ENCODE results near the gene OR6S1. TPM values are rescaled to one million over a fixed set of nuclear protein-coding genes. Genes with fewer than 3 reads are reported as not detected.
A peak's percentile ranks its signal among the peaks of the same experiment; 100 is the strongest.

OR6S1 gene
- total and polyA plus RNA-seq, 2 of the 8 experiments (the other 6 are each of a cell fraction or from before 2014, with no cell fraction given), result not detected

- ChIA-PET POLR2A (ENCODE audit: partially characterized antibody) (interaction anchor here (0.6 to 2.4 kb wide), 3 partner anchors 23 to 316 kb away, joined by 4 to 6 read pairs (median 4); partner anchors contain the start of gene PARP2), CTCF (ENCODE audit: partially characterized antibody) (interaction anchor here (1.0 to 11.5 kb wide), 13 partner anchors 9 to 355 kb away, joined by 3 to 282 read pairs (median 4); partner anchors contain the start of genes ANG and RNASE4)
- Histone ChIP-seq H3K56ac (replicated peaks; ENCODE audit: insufficient read length, low read depth, low read length) (no peak overlapping the region), H3K9me3 (ENCODE audit: insufficient read depth in 2 of 2, low read depth in 1 of 2, low read length in 1 of 2) (no peaks in the 10 kb centered on the region), H4K91ac (replicated peaks; ENCODE audit: insufficient read length, low read length) (no peak overlapping the region), H3K4me2 (ENCODE audit: insufficient read depth in 1 of 2, low read depth in 2 of 2, low read length in 2 of 2) (peak overlapping the region; percentile 31 to 75; a peak in 3 of 4 replicates), H3K79me1 (ENCODE audit: low read depth, low read length) (no peaks in the 10 kb centered on the region), H4K20me1 (replicated peaks in 1 of 2; ENCODE audit: control insufficient read depth in 1 of 2, insufficient read depth in 2 of 2, low read length in 2 of 2) (no peaks in the 10 kb centered on the region), H2AFZ (ENCODE audit: low read length) (no peak overlapping the region; the same call in 1 of the 2 replicates), H3K36me3 (ENCODE audit: control insufficient read depth in 2 of 4, insufficient read depth in 4 of 4, low read length in 3 of 4) (no peaks in the 10 kb centered on the region), H3K4me1 (replicated peaks in 1 of 4; ENCODE audit: control insufficient read depth in 3 of 4, insufficient read depth in 4 of 4, low read length in 3 of 4) (peaks cover 0 to 5% (median 1%) of the 10 kb centered on the region in 4 experiments; a peak in 4 of 7 replicates), H2BK15ac (ENCODE audit: low read length) (no peak overlapping the region), H3K27me3 (replicated peaks in 1 of 4; ENCODE audit: control insufficient read depth in 3 of 4, extremely low read depth in 1 of 4, insufficient read depth in 3 of 4, low read length in 3 of 4) (peaks cover 3 to 21% (median 12%) of the 10 kb centered on the region in 4 experiments; a peak in 6 of 7 replicates), H3K79me2 (ENCODE audit: control insufficient read depth in 1 of 2, insufficient read depth in 2 of 2, low read length in 2 of 2) (no peaks in the 10 kb centered on the region), H3K4me3 (ENCODE audit: extremely low read depth in 1 of 4, insufficient read depth in 2 of 4, low read depth in 3 of 4, low read length in 4 of 4) (peak overlapping the region in 3 of 4 experiments; percentile 5 to 44 (median 43); a peak in 5 of 8 replicates), H3K9ac (replicated peaks in 1 of 4; ENCODE audit: extremely low read depth in 1 of 4, low read depth in 3 of 4, low read length in 3 of 4) (no peak overlapping the region), H2BK5ac (ENCODE audit: low read depth, low read length) (no peak overlapping the region), H2BK12ac (ENCODE audit: low read depth, low read length) (no peak overlapping the region), H4K8ac (ENCODE audit: extremely low read depth, insufficient read depth, low read length) (no peak overlapping the region), H3K23me2 (ENCODE audit: low read depth, low read length) (peaks cover 8% of the 10 kb centered on the region), H3K18ac (ENCODE audit: extremely low read depth, low read length) (no peak overlapping the region), H4K5ac (ENCODE audit: insufficient read length, low read depth, low read length) (no peak overlapping the region), H3K27ac (ENCODE audit: low read depth, low read length) (no peak overlapping the region), H3K23ac (ENCODE audit: insufficient read length) (no peak overlapping the region), H3K14ac (ENCODE audit: insufficient read length) (no peak overlapping the region), H3K4ac (replicated peaks; ENCODE audit: insufficient read length, low read depth, low read length) (no peak overlapping the region), H2BK120ac (replicated peaks; ENCODE audit: low read depth, low read length) (no peak overlapping the region), H2AK5ac (ENCODE audit: low read depth, low read length) (no peak overlapping the region), H2BK20ac (ENCODE audit: low read length) (no peak overlapping the region)
- FAIRE-seq, result no peak
- DNase-seq (ENCODE audit: low read depth in 1 of 2, low spot score in 2 of 2), result peak in 1 of 2 experiments; percentile 43
- 55% methylated on average over 21 of the region's 26 CpGs; no CpG with 5 or more reads in 1 of the 2 experiments for WGBS, 2 experiments (ENCODE audit: extremely low coverage in 1 of 2, insufficient coverage in 1 of 2, insufficient read length in 1 of 2, insufficient replicate concordance in 2 of 2, low coverage in 1 of 2, low lambda C conversion rate in 2 of 2, missing lambda C conversion rate in 1 of 2)
- no peak for TF ChIP-seq RBBP5 (IDR thresholded peaks at IDR 0.05; ENCODE audit: borderline replicate concordance, low read depth, low read length)
- TF ChIP-seq SIN3A (conservative IDR thresholded peaks at IDR 0.05 in 1 of 2, IDR thresholded peaks at IDR 0.05 in 1 of 2; ENCODE audit: low read depth in 1 of 2, low read length in 2 of 2), result no peak
- no peak for TF ChIP-seq POLR2A (IDR thresholded peaks at IDR 0.05; ENCODE audit: control extremely low read depth in 1 of 2, low read depth in 2 of 2, low read length in 2 of 2)
- TF ChIP-seq TBP (IDR thresholded peaks at IDR 0.05; ENCODE audit: low read depth, low read length), result peak; percentile 94
- TF ChIP-seq E2F6 (IDR thresholded peaks at IDR 0.05), result no peak
- TF ChIP-seq CHD1 (IDR thresholded peaks at IDR 0.05; ENCODE audit: low read depth, low read length), result no peak
- no peak for TF ChIP-seq SP1 (IDR thresholded peaks at IDR 0.05; ENCODE audit: low read depth, low read length)
These were observed 18.4 kb upstream of the OR6S1 start for GRCh38 chr14:20659813-20660395.
